OCI-LY7 (cell line): ENCODE data around the gene ASXL1.

Experiments used
- EZH2phosphoT487 ChIP-seq: fragments of 200-600 bp; sonication (generic); IDR thresholded peaks from 2 replicates; pipeline ENCODE4 v1.6.1; 2018; ENCODE audit warnings: low read depth, borderline replicate concordance, mild to moderate bottlenecking, mixed run types, antibody characterized with exemption, low read length, moderate library complexity, mixed read lengths
- TF ChIP-seq, protein P1 (sequence below): fragments of 200-600 bp; sonication (generic); conservative IDR thresholded peaks from 2 replicates; pipeline ENCODE4 v1.5.1; 2014; ENCODE audit warnings: mild to moderate bottlenecking, antibody characterized with exemption, low read length, moderate library complexity, mixed read lengths

DNA sequence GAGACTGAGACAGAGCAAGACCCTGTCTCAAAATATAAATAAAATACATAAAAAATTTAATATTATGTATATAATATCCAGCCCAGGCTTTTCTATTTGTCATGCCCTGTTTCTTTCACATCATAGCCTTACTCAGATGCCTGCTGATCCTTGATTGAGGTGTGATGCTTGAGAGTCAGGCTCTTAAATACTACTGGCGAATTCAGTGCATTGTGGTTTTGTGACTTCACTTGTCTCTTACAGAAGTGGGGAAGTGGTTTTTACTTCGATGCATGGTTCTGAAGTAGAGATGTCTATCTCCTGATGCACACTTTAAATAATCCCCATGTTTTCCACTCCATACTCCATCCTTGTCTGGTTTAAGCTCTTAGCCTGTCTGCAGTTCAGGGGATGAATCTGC lies 29.1 kb downstream of the ASXL1 start:
- TF ChIP-seq, protein P1, sequence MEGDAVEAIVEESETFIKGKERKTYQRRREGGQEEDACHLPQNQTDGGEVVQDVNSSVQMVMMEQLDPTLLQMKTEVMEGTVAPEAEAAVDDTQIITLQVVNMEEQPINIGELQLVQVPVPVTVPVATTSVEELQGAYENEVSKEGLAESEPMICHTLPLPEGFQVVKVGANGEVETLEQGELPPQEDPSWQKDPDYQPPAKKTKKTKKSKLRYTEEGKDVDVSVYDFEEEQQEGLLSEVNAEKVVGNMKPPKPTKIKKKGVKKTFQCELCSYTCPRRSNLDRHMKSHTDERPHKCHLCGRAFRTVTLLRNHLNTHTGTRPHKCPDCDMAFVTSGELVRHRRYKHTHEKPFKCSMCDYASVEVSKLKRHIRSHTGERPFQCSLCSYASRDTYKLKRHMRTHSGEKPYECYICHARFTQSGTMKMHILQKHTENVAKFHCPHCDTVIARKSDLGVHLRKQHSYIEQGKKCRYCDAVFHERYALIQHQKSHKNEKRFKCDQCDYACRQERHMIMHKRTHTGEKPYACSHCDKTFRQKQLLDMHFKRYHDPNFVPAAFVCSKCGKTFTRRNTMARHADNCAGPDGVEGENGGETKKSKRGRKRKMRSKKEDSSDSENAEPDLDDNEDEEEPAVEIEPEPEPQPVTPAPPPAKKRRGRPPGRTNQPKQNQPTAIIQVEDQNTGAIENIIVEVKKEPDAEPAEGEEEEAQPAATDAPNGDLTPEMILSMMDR = no peak
- no peak for TF ChIP-seq EZH2phosphoT487
